K562 (cell line): ENCODE measurements around the gene SLC20A1. TPM values are rescaled to one million over a fixed set of nuclear protein-coding genes. Genes with fewer than 3 reads are reported as not detected.
A peak's percentile ranks its signal among the peaks of the same experiment; 100 is the strongest.

Experiments
- GATAD2B ChIP-seq: fragments of 450-650 bp; IDR thresholded peaks from 2 replicates; pipeline ENCODE4 v1.6.1; 2017; ENCODE audit warnings: mild to moderate bottlenecking, borderline replicate concordance
- GTF2A2 ChIP-seq: IDR thresholded peaks from 2 replicates; pipeline ENCODE4 v1.6.1; 2016; ENCODE audit warnings: mild to moderate bottlenecking, missing genetic modification characterization, missing compliant biosample characterization
- NR2C2 ChIP-seq, 2 experiments: fragments of 200-800 bp in 1 of 2; sonication (Bioruptor generic) in 1 of 2; sonication (generic) in 1 of 2; formaldehyde crosslinking in 1 of 2; IDR thresholded peaks; 2 replicates each; pipeline versions ENCODE4 v1.6.1 to v1.8.0; 2016 to 2022; ENCODE audit warnings: mild to moderate bottlenecking in 1 of 2, missing compliant biosample characterization in 1 of 2, missing genetic modification characterization in 1 of 2, missing genetic modification reagents in 1 of 2
- NR4A1 ChIP-seq, 2 experiments: fragments of 250-450 bp in 1 of 2; fragments of 450-650 bp in 1 of 2; sonication (Bioruptor Pico) in 1 of 2; IDR thresholded peaks; 2 replicates each; pipeline versions ENCODE4 v1.4.0 to v1.6.1; 2016 to 2020; ENCODE audit warnings: mild to moderate bottlenecking in 2 of 2, missing compliant biosample characterization in 1 of 2, missing genetic modification characterization in 1 of 2, moderate library complexity in 1 of 2
- POLR2G ChIP-seq: fragments of 200-400 bp; formaldehyde crosslinking; IDR thresholded peaks from 2 replicates; pipeline ENCODE4 v1.6.1; 2017; ENCODE audit warnings: low read depth, mild to moderate bottlenecking, antibody characterized with exemption, low read length, moderate library complexity
- POLR2H ChIP-seq: IDR thresholded peaks from 2 replicates; pipeline ENCODE4 v1.6.1; 2016; ENCODE audit warnings: missing genetic modification characterization, low read depth, mild to moderate bottlenecking, control low read depth, missing compliant biosample characterization, moderate library complexity
- SAFB ChIP-seq: fragments of 200-400 bp; formaldehyde crosslinking; IDR thresholded peaks from 2 replicates; pipeline ENCODE4 v1.6.1; 2017; ENCODE audit warnings: low read depth, low read length, borderline replicate concordance
- TAF1 ChIP-seq: IDR thresholded peaks from 2 replicates; pipeline ENCODE4 v1.6.1; 2011; ENCODE audit warnings: mild to moderate bottlenecking, low read length, moderate library complexity; ENCODE audit not compliant: insufficient read depth, control insufficient read depth, severe bottlenecking; ENCODE audit errors: extremely low read depth
- ZBTB7A ChIP-seq: IDR thresholded peaks from 2 replicates; pipeline ENCODE4 v1.6.1; 2011; ENCODE audit warnings: low read depth, mild to moderate bottlenecking, low read length, moderate library complexity, borderline replicate concordance; ENCODE audit not compliant: control insufficient read depth
- ZNF76 ChIP-seq: fragments of 250-450 bp; sonication (Bioruptor Pico); IDR thresholded peaks from 2 replicates; pipeline ENCODE4 v1.4.0; 2020; ENCODE audit warnings: mild to moderate bottlenecking, moderate library complexity, borderline replicate concordance
- polyA plus RNA-seq, 8 experiments: library from polyadenylated mRNA; depleted of rRNA in 4 of 8; stranded (reverse) in 5 of 8; unstranded in 3 of 8; fragments of >200 nt; fragmentation: Nextera tagmentation in 2 of 8; fragmentation: Illumina TruSeq in 1 of 8; extraction: Ambion mirVana in 2 of 8; extraction: Trizol in 1 of 8; gene quantifications; 2 replicates each; pipeline versions ENCODE4 v1.2.1 to v1.2.3, GENCODE V29; 2011 to 2014; ENCODE audit warnings: inconsistent platforms in 1 of 8, missing spikeins in 1 of 8
- total RNA-seq, 7 experiments: library from RNA; depleted of rRNA in 6 of 7; stranded (reverse); fragments of >200 nt in 6 of 7; fragmentation: Illumina TruSeq in 2 of 7; extraction: Trizol in 2 of 7; gene quantifications; 2 replicates each; pipeline versions ENCODE4 v1.2.1 to v1.2.3, GENCODE V29; 2011 to 2021; ENCODE audit warnings: low replicate concordance in 1 of 7
- TF ChIP-seq, protein P1 (sequence below), 2 experiments: fragments of 250-450 bp in 1 of 2; fragments of 450-650 bp in 1 of 2; sonication (Bioruptor Pico) in 1 of 2; IDR thresholded peaks; 2 replicates each; pipeline versions ENCODE4 v1.6.1 to v1.8.0; 2016 to 2021; ENCODE audit warnings: mild to moderate bottlenecking in 2 of 2, moderate library complexity in 2 of 2, missing compliant biosample characterization in 1 of 2, missing genetic modification characterization in 1 of 2
- TF ChIP-seq, protein P2 (sequence below): sonication (generic); formaldehyde crosslinking; IDR thresholded peaks from 2 replicates; pipeline ENCODE4 v1.8.0; 2022; ENCODE audit warnings: missing genetic modification reagents, mild to moderate bottlenecking, borderline replicate concordance
- TF ChIP-seq, protein P3 (sequence below): sonication (generic); formaldehyde crosslinking; IDR thresholded peaks from 2 replicates; pipeline ENCODE4 v1.8.1; 2023; ENCODE audit warnings: mild to moderate bottlenecking, missing genetic modification reagents, moderate library complexity
- TF ChIP-seq, protein P4 (sequence below): fragments of 450-650 bp; IDR thresholded peaks from 2 replicates; pipeline ENCODE4 v1.6.1; 2016
- TF ChIP-seq, protein P5 (sequence below): fragments of 200-800 bp; sonication (Bioruptor generic); IDR thresholded peaks from 2 replicates; pipeline ENCODE4 v1.6.1; 2017; ENCODE audit warnings: missing genetic modification characterization, missing compliant biosample characterization

The SLC20A1 gene
- total and polyA plus RNA-seq, 9 of the 15 experiments (the other 6 are each of a cell fraction or from before 2014, with no cell fraction given): 53.8 to 150 (median 74.7) TPM

DNA sequence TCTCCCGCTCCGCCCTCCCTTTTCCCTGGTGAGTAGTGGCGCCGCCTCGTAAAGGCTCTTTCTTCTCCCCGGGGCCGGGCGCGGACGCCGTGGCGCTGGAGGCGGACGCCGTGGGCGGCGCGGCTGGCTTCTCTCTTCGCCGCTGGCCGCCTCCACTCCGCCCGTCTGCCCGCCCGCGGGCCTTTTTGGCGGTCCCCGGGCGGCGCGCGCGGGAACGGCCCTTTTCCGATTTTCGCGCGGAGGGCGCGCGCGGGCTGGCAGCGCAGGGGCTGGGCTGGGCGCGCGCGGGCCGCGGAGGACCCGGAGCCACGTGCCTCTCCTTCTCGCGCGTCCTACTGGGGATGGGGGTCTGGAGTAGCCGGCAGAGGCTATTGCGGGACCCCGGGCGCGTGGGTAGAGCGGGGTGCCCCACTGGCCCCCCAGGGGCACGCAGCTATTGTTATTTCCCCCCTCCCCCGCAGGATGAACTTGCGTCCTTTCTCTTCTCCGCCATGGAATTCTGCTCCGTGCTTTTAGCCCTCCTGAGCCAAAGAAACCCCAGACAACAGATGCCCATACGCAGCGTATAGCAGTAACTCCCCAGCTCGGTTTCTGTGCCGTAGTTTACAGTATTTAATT, 472 bp downstream of the SLC20A1 start (continued):
- TF ChIP-seq, protein P1, sequence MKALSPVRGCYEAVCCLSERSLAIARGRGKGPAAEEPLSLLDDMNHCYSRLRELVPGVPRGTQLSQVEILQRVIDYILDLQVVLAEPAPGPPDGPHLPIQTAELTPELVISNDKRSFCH (CRISPR knock-in tag; IDR thresholded peaks at IDR 0.05): no peak
- TF ChIP-seq, protein P1 (tag; IDR thresholded peaks at IDR 0.05): peak; percentile 69; the same call in 1 of the 2 replicates
- TF ChIP-seq, protein P2, sequence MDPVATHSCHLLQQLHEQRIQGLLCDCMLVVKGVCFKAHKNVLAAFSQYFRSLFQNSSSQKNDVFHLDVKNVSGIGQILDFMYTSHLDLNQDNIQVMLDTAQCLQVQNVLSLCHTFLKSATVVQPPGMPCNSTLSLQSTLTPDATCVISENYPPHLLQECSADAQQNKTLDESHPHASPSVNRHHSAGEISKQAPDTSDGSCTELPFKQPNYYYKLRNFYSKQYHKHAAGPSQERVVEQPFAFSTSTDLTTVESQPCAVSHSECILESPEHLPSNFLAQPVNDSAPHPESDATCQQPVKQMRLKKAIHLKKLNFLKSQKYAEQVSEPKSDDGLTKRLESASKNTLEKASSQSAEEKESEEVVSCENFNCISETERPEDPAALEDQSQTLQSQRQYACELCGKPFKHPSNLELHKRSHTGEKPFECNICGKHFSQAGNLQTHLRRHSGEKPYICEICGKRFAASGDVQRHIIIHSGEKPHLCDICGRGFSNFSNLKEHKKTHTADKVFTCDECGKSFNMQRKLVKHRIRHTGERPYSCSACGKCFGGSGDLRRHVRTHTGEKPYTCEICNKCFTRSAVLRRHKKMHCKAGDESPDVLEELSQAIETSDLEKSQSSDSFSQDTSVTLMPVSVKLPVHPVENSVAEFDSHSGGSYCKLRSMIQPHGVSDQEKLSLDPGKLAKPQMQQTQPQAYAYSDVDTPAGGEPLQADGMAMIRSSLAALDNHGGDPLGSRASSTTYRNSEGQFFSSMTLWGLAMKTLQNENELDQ (CRISPR knock-in tag): no peak
- TF ChIP-seq ZNF76 (CRISPR knock-in tag): peak; percentile 82; the same call in 1 of the 2 replicates
- peak; percentile 15 for TF ChIP-seq TAF1
- TF ChIP-seq POLR2G: peak; percentile 88
- peak; percentile 75 for TF ChIP-seq GATAD2B
- TF ChIP-seq, protein P3, sequence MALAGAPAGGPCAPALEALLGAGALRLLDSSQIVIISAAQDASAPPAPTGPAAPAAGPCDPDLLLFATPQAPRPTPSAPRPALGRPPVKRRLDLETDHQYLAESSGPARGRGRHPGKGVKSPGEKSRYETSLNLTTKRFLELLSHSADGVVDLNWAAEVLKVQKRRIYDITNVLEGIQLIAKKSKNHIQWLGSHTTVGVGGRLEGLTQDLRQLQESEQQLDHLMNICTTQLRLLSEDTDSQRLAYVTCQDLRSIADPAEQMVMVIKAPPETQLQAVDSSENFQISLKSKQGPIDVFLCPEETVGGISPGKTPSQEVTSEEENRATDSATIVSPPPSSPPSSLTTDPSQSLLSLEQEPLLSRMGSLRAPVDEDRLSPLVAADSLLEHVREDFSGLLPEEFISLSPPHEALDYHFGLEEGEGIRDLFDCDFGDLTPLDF: peak; percentile 71; the same call in 1 of the 2 replicates
- peak; percentile 86 for TF ChIP-seq GTF2A2 (tag)
- peak; percentile 15; the same call in 1 of the 2 replicates for TF ChIP-seq NR2C2 (CRISPR knock-in tag; IDR thresholded peaks at IDR 0.05)
- peak; percentile 9; the same call in 1 of the 2 replicates for TF ChIP-seq NR2C2 (tag; IDR thresholded peaks at IDR 0.05)
- TF ChIP-seq, protein P4, sequence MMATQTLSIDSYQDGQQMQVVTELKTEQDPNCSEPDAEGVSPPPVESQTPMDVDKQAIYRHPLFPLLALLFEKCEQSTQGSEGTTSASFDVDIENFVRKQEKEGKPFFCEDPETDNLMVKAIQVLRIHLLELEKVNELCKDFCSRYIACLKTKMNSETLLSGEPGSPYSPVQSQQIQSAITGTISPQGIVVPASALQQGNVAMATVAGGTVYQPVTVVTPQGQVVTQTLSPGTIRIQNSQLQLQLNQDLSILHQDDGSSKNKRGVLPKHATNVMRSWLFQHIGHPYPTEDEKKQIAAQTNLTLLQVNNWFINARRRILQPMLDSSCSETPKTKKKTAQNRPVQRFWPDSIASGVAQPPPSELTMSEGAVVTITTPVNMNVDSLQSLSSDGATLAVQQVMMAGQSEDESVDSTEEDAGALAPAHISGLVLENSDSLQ: no peak
- TF ChIP-seq POLR2H (tag): peak; percentile 25
- peak; percentile 71; the same call in 1 of the 2 replicates for TF ChIP-seq SAFB
- no peak for TF ChIP-seq NR4A1 (CRISPR knock-in tag; IDR thresholded peaks at IDR 0.05)
- TF ChIP-seq NR4A1 (tag; IDR thresholded peaks at IDR 0.05): peak; percentile 43; the same call in 1 of the 2 replicates
- TF ChIP-seq, protein P5, sequence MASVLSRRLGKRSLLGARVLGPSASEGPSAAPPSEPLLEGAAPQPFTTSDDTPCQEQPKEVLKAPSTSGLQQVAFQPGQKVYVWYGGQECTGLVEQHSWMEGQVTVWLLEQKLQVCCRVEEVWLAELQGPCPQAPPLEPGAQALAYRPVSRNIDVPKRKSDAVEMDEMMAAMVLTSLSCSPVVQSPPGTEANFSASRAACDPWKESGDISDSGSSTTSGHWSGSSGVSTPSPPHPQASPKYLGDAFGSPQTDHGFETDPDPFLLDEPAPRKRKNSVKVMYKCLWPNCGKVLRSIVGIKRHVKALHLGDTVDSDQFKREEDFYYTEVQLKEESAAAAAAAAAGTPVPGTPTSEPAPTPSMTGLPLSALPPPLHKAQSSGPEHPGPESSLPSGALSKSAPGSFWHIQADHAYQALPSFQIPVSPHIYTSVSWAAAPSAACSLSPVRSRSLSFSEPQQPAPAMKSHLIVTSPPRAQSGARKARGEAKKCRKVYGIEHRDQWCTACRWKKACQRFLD (CRISPR knock-in tag): peak; percentile 41; the same call in 1 of the 2 replicates
- TF ChIP-seq ZBTB7A: peak; percentile 23; the same call in 1 of the 2 replicates
